ENCODE measurements around the gene STAC3. TPM values are rescaled to one million over a fixed set of nuclear protein-coding genes. Genes with fewer than 3 reads are reported as not detected.

Gene STAC3
- total RNA-seq, 1 experiment from 2014 or later: 3.3 TPM

DNA sequence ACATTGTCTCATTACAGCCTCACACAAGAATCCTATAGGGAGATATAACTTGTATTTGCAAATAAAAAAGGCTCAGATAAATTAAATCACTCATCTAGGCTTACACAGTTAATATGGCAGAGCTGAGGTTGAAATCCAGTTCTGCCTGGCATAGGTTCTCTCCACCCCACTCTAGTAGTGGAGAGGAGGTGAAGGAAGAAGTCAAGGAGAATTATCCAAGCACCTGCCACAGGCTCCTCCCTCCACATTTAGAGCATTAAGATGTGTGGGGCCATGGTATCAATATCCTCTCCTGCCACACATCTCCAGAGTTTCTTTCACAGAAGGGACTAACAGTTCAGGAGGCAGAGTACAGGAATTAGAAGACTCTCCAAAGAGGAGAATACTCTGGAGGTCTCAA is 22.5 kb upstream of the STAC3 start:
- H3K27me3 Mint-ChIP-seq (ENCODE audit: low read depth): no peaks in the 10 kb centered on the region
- H3K36me3 Mint-ChIP-seq: peaks cover 10% of the 10 kb centered on the region
- ChIA-PET CTCF (interaction anchor here (1.2 to 3.2 kb wide), 4 partner anchors 31 to 185 kb away, joined by 3 to 14 read pairs (median 6); partner anchors contain the start of gene INHBE), POLR2A (interaction anchor here (0.7 kb wide), 1 partner anchor 12 kb away, joined by 3 read pairs; no protein-coding TSS in a partner anchor)
- H3K27ac Mint-ChIP-seq: no peak overlapping the region
- no peak for TF ChIP-seq NR3C1 (CRISPR knock-in tag; conservative IDR thresholded peaks at IDR 0.05; ENCODE audit: low read depth)
- TF ChIP-seq, protein P1, sequence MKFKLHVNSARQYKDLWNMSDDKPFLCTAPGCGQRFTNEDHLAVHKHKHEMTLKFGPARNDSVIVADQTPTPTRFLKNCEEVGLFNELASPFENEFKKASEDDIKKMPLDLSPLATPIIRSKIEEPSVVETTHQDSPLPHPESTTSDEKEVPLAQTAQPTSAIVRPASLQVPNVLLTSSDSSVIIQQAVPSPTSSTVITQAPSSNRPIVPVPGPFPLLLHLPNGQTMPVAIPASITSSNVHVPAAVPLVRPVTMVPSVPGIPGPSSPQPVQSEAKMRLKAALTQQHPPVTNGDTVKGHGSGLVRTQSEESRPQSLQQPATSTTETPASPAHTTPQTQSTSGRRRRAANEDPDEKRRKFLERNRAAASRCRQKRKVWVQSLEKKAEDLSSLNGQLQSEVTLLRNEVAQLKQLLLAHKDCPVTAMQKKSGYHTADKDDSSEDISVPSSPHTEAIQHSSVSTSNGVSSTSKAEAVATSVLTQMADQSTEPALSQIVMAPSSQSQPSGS (CRISPR knock-in tag; IDR thresholded peaks at IDR 0.05; ENCODE audit: borderline replicate concordance, low read depth): no peak
- TF ChIP-seq, protein P2, sequence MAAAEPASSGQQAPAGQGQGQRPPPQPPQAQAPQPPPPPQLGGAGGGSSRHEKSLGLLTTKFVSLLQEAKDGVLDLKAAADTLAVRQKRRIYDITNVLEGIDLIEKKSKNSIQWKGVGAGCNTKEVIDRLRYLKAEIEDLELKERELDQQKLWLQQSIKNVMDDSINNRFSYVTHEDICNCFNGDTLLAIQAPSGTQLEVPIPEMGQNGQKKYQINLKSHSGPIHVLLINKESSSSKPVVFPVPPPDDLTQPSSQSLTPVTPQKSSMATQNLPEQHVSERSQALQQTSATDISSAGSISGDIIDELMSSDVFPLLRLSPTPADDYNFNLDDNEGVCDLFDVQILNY (CRISPR knock-in tag; IDR thresholded peaks at IDR 0.05): no peak
- TF ChIP-seq, protein P3, sequence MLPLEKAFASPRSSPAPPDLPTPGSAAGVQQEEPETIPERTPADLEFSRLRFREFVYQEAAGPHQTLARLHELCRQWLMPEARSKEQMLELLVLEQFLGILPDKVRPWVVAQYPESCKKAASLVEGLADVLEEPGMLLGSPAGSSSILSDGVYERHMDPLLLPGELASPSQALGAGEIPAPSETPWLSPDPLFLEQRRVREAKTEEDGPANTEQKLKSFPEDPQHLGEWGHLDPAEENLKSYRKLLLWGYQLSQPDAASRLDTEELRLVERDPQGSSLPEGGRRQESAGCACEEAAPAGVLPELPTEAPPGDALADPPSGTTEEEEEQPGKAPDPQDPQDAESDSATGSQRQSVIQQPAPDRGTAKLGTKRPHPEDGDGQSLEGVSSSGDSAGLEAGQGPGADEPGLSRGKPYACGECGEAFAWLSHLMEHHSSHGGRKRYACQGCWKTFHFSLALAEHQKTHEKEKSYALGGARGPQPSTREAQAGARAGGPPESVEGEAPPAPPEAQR (CRISPR knock-in tag; IDR thresholded peaks at IDR 0.05): no peak
- TF ChIP-seq, protein P4, sequence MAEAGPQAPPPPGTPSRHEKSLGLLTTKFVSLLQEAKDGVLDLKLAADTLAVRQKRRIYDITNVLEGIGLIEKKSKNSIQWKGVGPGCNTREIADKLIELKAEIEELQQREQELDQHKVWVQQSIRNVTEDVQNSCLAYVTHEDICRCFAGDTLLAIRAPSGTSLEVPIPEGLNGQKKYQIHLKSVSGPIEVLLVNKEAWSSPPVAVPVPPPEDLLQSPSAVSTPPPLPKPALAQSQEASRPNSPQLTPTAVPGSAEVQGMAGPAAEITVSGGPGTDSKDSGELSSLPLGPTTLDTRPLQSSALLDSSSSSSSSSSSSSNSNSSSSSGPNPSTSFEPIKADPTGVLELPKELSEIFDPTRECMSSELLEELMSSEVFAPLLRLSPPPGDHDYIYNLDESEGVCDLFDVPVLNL (CRISPR knock-in tag; IDR thresholded peaks at IDR 0.05; ENCODE audit: borderline replicate concordance, low read depth): no peak
- TF ChIP-seq, protein P5, sequence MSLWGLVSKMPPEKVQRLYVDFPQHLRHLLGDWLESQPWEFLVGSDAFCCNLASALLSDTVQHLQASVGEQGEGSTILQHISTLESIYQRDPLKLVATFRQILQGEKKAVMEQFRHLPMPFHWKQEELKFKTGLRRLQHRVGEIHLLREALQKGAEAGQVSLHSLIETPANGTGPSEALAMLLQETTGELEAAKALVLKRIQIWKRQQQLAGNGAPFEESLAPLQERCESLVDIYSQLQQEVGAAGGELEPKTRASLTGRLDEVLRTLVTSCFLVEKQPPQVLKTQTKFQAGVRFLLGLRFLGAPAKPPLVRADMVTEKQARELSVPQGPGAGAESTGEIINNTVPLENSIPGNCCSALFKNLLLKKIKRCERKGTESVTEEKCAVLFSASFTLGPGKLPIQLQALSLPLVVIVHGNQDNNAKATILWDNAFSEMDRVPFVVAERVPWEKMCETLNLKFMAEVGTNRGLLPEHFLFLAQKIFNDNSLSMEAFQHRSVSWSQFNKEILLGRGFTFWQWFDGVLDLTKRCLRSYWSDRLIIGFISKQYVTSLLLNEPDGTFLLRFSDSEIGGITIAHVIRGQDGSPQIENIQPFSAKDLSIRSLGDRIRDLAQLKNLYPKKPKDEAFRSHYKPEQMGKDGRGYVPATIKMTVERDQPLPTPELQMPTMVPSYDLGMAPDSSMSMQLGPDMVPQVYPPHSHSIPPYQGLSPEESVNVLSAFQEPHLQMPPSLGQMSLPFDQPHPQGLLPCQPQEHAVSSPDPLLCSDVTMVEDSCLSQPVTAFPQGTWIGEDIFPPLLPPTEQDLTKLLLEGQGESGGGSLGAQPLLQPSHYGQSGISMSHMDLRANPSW (CRISPR knock-in tag; conservative IDR thresholded peaks at IDR 0.05; ENCODE audit: low read depth): no peak
- TF ChIP-seq CREB1 (CRISPR knock-in tag; IDR thresholded peaks at IDR 0.05): no peak
- TF ChIP-seq, protein P6, sequence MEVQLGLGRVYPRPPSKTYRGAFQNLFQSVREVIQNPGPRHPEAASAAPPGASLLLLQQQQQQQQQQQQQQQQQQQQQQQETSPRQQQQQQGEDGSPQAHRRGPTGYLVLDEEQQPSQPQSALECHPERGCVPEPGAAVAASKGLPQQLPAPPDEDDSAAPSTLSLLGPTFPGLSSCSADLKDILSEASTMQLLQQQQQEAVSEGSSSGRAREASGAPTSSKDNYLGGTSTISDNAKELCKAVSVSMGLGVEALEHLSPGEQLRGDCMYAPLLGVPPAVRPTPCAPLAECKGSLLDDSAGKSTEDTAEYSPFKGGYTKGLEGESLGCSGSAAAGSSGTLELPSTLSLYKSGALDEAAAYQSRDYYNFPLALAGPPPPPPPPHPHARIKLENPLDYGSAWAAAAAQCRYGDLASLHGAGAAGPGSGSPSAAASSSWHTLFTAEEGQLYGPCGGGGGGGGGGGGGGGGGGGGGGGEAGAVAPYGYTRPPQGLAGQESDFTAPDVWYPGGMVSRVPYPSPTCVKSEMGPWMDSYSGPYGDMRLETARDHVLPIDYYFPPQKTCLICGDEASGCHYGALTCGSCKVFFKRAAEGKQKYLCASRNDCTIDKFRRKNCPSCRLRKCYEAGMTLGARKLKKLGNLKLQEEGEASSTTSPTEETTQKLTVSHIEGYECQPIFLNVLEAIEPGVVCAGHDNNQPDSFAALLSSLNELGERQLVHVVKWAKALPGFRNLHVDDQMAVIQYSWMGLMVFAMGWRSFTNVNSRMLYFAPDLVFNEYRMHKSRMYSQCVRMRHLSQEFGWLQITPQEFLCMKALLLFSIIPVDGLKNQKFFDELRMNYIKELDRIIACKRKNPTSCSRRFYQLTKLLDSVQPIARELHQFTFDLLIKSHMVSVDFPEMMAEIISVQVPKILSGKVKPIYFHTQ (CRISPR knock-in tag; IDR thresholded peaks at IDR 0.05): no peak
- TF ChIP-seq RORB (CRISPR knock-in tag; IDR thresholded peaks at IDR 0.05): no peak
- TF ChIP-seq, protein P7, sequence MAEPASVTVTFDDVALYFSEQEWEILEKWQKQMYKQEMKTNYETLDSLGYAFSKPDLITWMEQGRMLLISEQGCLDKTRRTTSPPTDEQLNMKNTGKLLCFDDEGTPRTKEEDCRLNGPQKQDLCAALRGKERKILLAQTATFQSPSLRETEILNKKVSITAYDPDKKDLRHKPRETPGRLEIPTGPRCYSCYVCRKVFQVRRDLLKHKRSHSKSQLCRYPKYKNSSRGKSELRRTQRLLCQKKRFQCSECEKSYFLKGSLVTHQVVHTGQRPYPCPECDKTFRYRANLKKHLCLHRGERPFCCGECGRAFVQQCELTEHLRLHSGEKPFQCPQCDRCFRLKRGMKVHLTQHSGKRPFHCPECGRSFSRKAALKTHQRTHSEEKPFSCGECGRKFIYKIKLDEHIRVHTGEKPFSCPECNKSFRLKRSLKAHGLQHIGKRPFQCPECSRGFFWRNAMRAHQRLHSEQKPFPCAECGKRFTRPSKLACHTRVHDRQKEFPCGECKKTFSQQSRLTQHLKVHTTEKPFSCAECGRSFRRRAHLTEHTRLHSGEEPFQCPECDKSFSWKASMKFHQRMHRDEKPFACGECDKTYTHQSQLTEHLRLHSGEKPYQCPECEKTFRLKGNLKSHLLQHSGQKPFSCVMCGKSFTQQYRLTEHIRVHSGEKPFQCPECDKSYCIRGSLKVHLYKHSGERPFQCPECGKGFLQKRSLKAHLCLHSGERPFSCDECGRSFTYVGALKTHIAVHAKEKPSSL (CRISPR knock-in tag; conservative IDR thresholded peaks at IDR 0.05): no peak
- TF ChIP-seq ZNF396 (CRISPR knock-in tag; IDR thresholded peaks at IDR 0.05; ENCODE audit: borderline replicate concordance): no peak
- DNase-seq (ENCODE audit: low spot score) (no peak), ATAC-seq (no peak)
- H3K4me1 Mint-ChIP-seq: no peaks in the 10 kb centered on the region
- H3K4me3 Mint-ChIP-seq: no peak overlapping the region
- peaks cover 3% of the 10 kb centered on the region; the same call in 1 of the 2 replicates for H3K9me3 Mint-ChIP-seq
